Stimulated activated CD8-positive, alpha-beta memory T cell treated with anti-CD3 and anti-CD28 coated beads, Interleukin-15, amount 100 ng/mL, for 1 hour (primary cell): ENCODE measurements around the gene CLCN1.

Experiments
- DNase-seq: peaks from one replicate; pipeline ENCODE4 v3.0.0-alpha.2; 2020; ENCODE audit warnings: low read depth

Gene CLCN1

GRCh38 chr7:143295870-143296269 is 20.0 kb upstream of the CLCN1 start:
- DNase-seq: no peak

- no peak for DNase-seq
Measured at GRCh38 chr7:143296686-143297085, 19.2 kb upstream of the CLCN1 start.

GRCh38 chr7:143299346-143299745 is 16.6 kb upstream of the CLCN1 start:
- no peak for DNase-seq

GRCh38 chr7:143299840-143300239 is 16.1 kb upstream of the CLCN1 start:
- peak; percentile 22 for DNase-seq

GRCh38 chr7:143300959-143301935 is 14.7 kb upstream of the CLCN1 start:
- no peak for DNase-seq

- no peak for DNase-seq
Measured at GRCh38 chr7:143303733-143304132, 12.2 kb upstream of the CLCN1 start.

GRCh38 chr7:143304938-143305337 is 11.0 kb upstream of the CLCN1 start:
- no peak for DNase-seq

GRCh38 chr7:143305423-143306070 is 10.4 kb upstream of the CLCN1 start:
- peak; percentile 50 for DNase-seq

GRCh38 chr7:143308632-143309031 is 7.3 kb upstream of the CLCN1 start:
- no peak for DNase-seq

- no peak for DNase-seq
Measured at GRCh38 chr7:143314127-143314526, 1.8 kb upstream of the CLCN1 start.

GRCh38 chr7:143316492-143316891 is 581 bp downstream of the CLCN1 start:
- no peak for DNase-seq

GRCh38 chr7:143318661-143319060 is 2.8 kb downstream of the CLCN1 start:
- no peak for DNase-seq

GRCh38 chr7:143320620-143321019 is 4.7 kb downstream of the CLCN1 start:
- DNase-seq: no peak

GRCh38 chr7:143321242-143321641 is 5.3 kb downstream of the CLCN1 start:
- DNase-seq: no peak

- DNase-seq: no peak
Measured at GRCh38 chr7:143321734-143322133, 5.8 kb downstream of the CLCN1 start.

- no peak for DNase-seq
Measured at GRCh38 chr7:143322760-143323633, 7.1 kb downstream of the CLCN1 start.

- no peak for DNase-seq
Measured at GRCh38 chr7:143323653-143324052, 7.7 kb downstream of the CLCN1 start.

GRCh38 chr7:143325240-143325639 is 9.3 kb downstream of the CLCN1 start:
- no peak for DNase-seq

- DNase-seq: no peak
Measured at GRCh38 chr7:143327903-143328302, 12.0 kb downstream of the CLCN1 start.

GRCh38 chr7:143329471-143330170 is 13.7 kb downstream of the CLCN1 start:
- DNase-seq: no peak

- DNase-seq: no peak
Measured at GRCh38 chr7:143331179-143331801, 15.4 kb downstream of the CLCN1 start.
